ENCODE measurements around the gene SKI. TPM values are rescaled to one million over a fixed set of nuclear protein-coding genes. Genes with fewer than 3 reads are reported as not detected.
"Not testable (repeated sequence)": the region's sequence is repeated elsewhere in the genome, so short reads cannot be mapped to it uniquely, and the experiment has no call there.

SKI gene
- total and polyA plus RNA-seq, 2 of the 8 experiments (the other 6 are each of a cell fraction or from before 2014, with no cell fraction given) = 8.3 to 87.6 TPM

GRCh38 chr1:2327162-2327561, 99.0 kb downstream of the SKI start:
- H3K27ac ChIP-seq (ENCODE audit: low read depth, low read length); FAIRE-seq; H3K23ac ChIP-seq (ENCODE audit: insufficient read length); H3K4ac ChIP-seq (replicated peaks; ENCODE audit: insufficient read length, low read depth, low read length); H2BK120ac ChIP-seq (replicated peaks; ENCODE audit: low read depth, low read length); H3K14ac ChIP-seq (ENCODE audit: insufficient read length); H3K4me3 ChIP-seq (ENCODE audit: extremely low read depth in 1 of 4, insufficient read depth in 2 of 4, low read depth in 3 of 4, low read length in 4 of 4); H3K18ac ChIP-seq (ENCODE audit: extremely low read depth, low read length); H2BK15ac ChIP-seq (ENCODE audit: low read length); H3K36me3 ChIP-seq (ENCODE audit: control insufficient read depth in 2 of 4, insufficient read depth in 4 of 4, low read length in 3 of 4); H4K20me1 ChIP-seq (replicated peaks in 1 of 2; ENCODE audit: control insufficient read depth in 1 of 2, insufficient read depth in 2 of 2, low read length in 2 of 2); H3K56ac ChIP-seq (replicated peaks; ENCODE audit: insufficient read length, low read depth, low read length); H4K8ac ChIP-seq (ENCODE audit: extremely low read depth, insufficient read depth, low read length); H2BK5ac ChIP-seq (ENCODE audit: low read depth, low read length); H4K91ac ChIP-seq (replicated peaks; ENCODE audit: insufficient read length, low read length); H3K79me1 ChIP-seq (ENCODE audit: low read depth, low read length); H4K5ac ChIP-seq (ENCODE audit: insufficient read length, low read depth, low read length); H2AK5ac ChIP-seq (ENCODE audit: low read depth, low read length); H3K79me2 ChIP-seq (ENCODE audit: control insufficient read depth in 1 of 2, insufficient read depth in 2 of 2, low read length in 2 of 2); H2BK20ac ChIP-seq (ENCODE audit: low read length); DNase-seq (ENCODE audit: low read depth in 1 of 2, low spot score in 2 of 2); H3K4me2 ChIP-seq (ENCODE audit: insufficient read depth in 1 of 2, low read depth in 2 of 2, low read length in 2 of 2); H3K9ac ChIP-seq (replicated peaks in 1 of 4; ENCODE audit: extremely low read depth in 1 of 4, low read depth in 3 of 4, low read length in 3 of 4); H3K27me3 ChIP-seq (replicated peaks in 1 of 4; ENCODE audit: control insufficient read depth in 3 of 4, extremely low read depth in 1 of 4, insufficient read depth in 3 of 4, low read length in 3 of 4); POLR2A ChIA-PET (ENCODE audit: partially characterized antibody); CTCF ChIA-PET (ENCODE audit: partially characterized antibody); H3K23me2 ChIP-seq (ENCODE audit: low read depth, low read length); H2AFZ ChIP-seq (ENCODE audit: low read length); H3K4me1 ChIP-seq (replicated peaks in 1 of 4; ENCODE audit: control insufficient read depth in 3 of 4, insufficient read depth in 4 of 4, low read length in 3 of 4): not testable (repeated sequence)
- WGBS, 2 experiments (ENCODE audit: extremely low coverage in 1 of 2, insufficient coverage in 1 of 2, insufficient read length in 1 of 2, insufficient replicate concordance in 2 of 2, low coverage in 1 of 2, low lambda C conversion rate in 2 of 2, missing lambda C conversion rate in 1 of 2) = 93% methylated on average over 2 of the region's 2 CpGs; no CpG with 5 or more reads in 1 of the 2 experiments
- Histone ChIP-seq H2BK12ac (ENCODE audit: low read depth, low read length) (0 out of 2 replicates have a peak overlapping the region, but pooled peaks have one; percentile 27), H3K9me3 (ENCODE audit: insufficient read depth in 2 of 2, low read depth in 1 of 2, low read length in 1 of 2) (peaks cover 9 to 18% of the 10 kb centered on the region in 2 experiments; a peak in 3 of 4 replicates)

Measured in H1 (cell line).